MM.1S (cell line): ENCODE results near the gene XPOT.

ENCODE experiments used
- DNase-seq: peaks from one replicate; pipeline ENCODE4 v3.0.0-alpha.2; 2015
- H2AFZ ChIP-seq: fragments of 300-600 bp; sonication (generic); 2 replicates; pipeline ENCODE4 v1.6.0; 2016; ENCODE audit warnings: antibody characterized with exemption, low read length
- H3F3A ChIP-seq: fragments of 300-600 bp; sonication (generic); 2 replicates; pipeline ENCODE4 v1.6.1; 2016; ENCODE audit warnings: mild to moderate bottlenecking, antibody characterized with exemption, low read length, moderate library complexity, mixed read lengths; ENCODE audit not compliant: insufficient read depth
- H3K27ac ChIP-seq: fragments of 300-600 bp; sonication (generic); 2 replicates; pipeline ENCODE4 v1.5.1; 2016; ENCODE audit warnings: mild to moderate bottlenecking, low read length
- H3K27me3 ChIP-seq: fragments of 300-600 bp; sonication (generic); replicated peaks from 2 replicates; pipeline ENCODE4 v1.6.0; 2016; ENCODE audit warnings: low read length; ENCODE audit not compliant: insufficient read depth
- H3K36me3 ChIP-seq: fragments of 300-600 bp; sonication (generic); replicated peaks from 2 replicates; pipeline ENCODE4 v1.6.1; 2016; ENCODE audit warnings: mild to moderate bottlenecking, low read length, mixed read lengths; ENCODE audit not compliant: insufficient read depth
- H3K4me1 ChIP-seq: fragments of 300-600 bp; sonication (generic); 2 replicates; pipeline ENCODE4 v1.6.1; 2016; ENCODE audit warnings: low read length, mixed read lengths
- H3K4me2 ChIP-seq: fragments of 300-600 bp; sonication (generic); 2 replicates; pipeline ENCODE4 v1.6.0; 2016; ENCODE audit warnings: low read depth, low read length
- H3K4me3 ChIP-seq: fragments of 300-600 bp; sonication (generic); 2 replicates; pipeline ENCODE4 v1.5.1; 2016; ENCODE audit warnings: low read length, mixed read lengths
- H3K79me2 ChIP-seq: fragments of 300-600 bp; sonication (generic); 2 replicates; pipeline ENCODE4 v1.6.1; 2016; ENCODE audit warnings: mixed run types, low read length, mixed read lengths
- H3K9ac ChIP-seq: fragments of 300-600 bp; sonication (generic); 2 replicates; pipeline ENCODE4 v1.6.1; 2016; ENCODE audit warnings: low read length, mixed read lengths
- H3K9me2 ChIP-seq: fragments of 300-600 bp; sonication (generic); replicated peaks from 2 replicates; pipeline ENCODE4 v1.6.1; 2016; ENCODE audit warnings: mild to moderate bottlenecking, low read length, mixed read lengths; ENCODE audit not compliant: insufficient read depth
- H3K9me3 ChIP-seq: fragments of 300-600 bp; sonication (generic); replicated peaks from 2 replicates; pipeline ENCODE4 v1.6.1; 2016; ENCODE audit warnings: mild to moderate bottlenecking, low read length, mixed read lengths; ENCODE audit not compliant: insufficient read depth
- H4K20me1 ChIP-seq: fragments of 300-600 bp; sonication (generic); 2 replicates; pipeline ENCODE4 v1.6.1; 2016; ENCODE audit warnings: mild to moderate bottlenecking, low read length, moderate library complexity, mixed read lengths; ENCODE audit not compliant: insufficient read depth
- EZH2 ChIP-seq: fragments of 300-600 bp; sonication (generic); optimal IDR thresholded peaks from 2 replicates; pipeline ENCODE3; 2017; ENCODE audit warnings: low read depth, mild to moderate bottlenecking, antibody characterized with exemption, low read length, mixed read lengths
- EZH2phosphoT487 ChIP-seq: fragments of 300-600 bp; sonication (generic); IDR thresholded peaks from 2 replicates; pipeline ENCODE4 v1.6.1; 2018; ENCODE audit warnings: antibody characterized with exemption, low read length
- TF ChIP-seq, protein P1 (sequence below): fragments of 300-600 bp; sonication (generic); IDR thresholded peaks from 2 replicates; pipeline ENCODE4 v1.5.1; 2016; ENCODE audit warnings: antibody characterized with exemption, low read length, mixed read lengths

XPOT gene

DNA sequence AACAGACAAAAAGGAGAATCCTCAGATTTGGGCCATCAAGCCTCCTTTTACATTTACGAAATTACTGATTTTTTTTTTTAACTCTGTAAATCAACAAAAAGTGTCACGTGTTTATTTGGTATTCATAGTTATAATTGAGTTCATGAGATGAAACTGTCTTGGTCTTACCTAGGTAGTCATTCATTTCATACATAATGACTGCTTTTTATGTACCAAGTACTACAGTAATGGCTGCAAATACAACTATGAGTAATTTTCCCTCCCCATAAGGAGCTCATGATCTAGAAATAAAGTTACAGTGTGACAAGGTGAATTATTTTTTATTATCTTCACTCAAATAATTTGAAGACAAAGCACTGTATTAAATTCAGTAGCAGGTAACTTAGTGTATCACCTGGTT, 41.3 kb downstream of the XPOT start:
- Histone ChIP-seq H3K4me2 (no peak overlapping the region), H3K9me2 (no peaks in the 10 kb centered on the region), H3K27me3 (no peaks in the 10 kb centered on the region), H3K4me3 (no peak overlapping the region), H4K20me1 (no peaks in the 10 kb centered on the region), H3K9ac (no peak overlapping the region), H3K27ac (no peak overlapping the region), H2AFZ (no peak overlapping the region), H3K79me2 (no peaks in the 10 kb centered on the region), H3K36me3 (peaks cover 7% of the 10 kb centered on the region), H3K4me1 (peaks cover 3% of the 10 kb centered on the region; the same call in 1 of the 2 replicates), H3K9me3 (no peaks in the 10 kb centered on the region), H3F3A (peaks cover 6% of the 10 kb centered on the region; the same call in 1 of the 2 replicates)
- TF ChIP-seq, protein P1, sequence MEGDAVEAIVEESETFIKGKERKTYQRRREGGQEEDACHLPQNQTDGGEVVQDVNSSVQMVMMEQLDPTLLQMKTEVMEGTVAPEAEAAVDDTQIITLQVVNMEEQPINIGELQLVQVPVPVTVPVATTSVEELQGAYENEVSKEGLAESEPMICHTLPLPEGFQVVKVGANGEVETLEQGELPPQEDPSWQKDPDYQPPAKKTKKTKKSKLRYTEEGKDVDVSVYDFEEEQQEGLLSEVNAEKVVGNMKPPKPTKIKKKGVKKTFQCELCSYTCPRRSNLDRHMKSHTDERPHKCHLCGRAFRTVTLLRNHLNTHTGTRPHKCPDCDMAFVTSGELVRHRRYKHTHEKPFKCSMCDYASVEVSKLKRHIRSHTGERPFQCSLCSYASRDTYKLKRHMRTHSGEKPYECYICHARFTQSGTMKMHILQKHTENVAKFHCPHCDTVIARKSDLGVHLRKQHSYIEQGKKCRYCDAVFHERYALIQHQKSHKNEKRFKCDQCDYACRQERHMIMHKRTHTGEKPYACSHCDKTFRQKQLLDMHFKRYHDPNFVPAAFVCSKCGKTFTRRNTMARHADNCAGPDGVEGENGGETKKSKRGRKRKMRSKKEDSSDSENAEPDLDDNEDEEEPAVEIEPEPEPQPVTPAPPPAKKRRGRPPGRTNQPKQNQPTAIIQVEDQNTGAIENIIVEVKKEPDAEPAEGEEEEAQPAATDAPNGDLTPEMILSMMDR = no peak
- TF ChIP-seq EZH2phosphoT487 (no peak), EZH2 (no peak)
- DNase-seq = no peak

DNA sequence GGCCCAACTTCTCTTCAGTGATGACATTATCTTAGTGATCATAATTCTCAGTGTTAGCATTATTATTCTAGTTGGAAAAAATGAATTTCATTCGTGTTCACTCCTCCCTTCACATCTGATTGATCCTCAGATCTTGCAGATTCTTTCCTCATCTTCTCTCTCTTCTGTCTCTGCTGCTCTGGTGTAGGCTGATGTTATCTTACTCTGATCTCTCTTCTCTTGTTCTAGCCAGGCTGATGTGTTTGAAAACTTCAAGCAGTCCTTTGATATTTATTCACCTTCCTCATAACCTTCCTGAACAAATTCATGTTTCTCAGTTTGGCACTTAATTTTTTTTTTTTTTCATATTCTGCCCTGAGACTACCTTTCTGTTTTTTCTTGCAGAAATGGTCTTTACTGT, 42.1 kb downstream of the XPOT start:
- TF ChIP-seq EZH2phosphoT487 (no peak), EZH2 (no peak)

DNA sequence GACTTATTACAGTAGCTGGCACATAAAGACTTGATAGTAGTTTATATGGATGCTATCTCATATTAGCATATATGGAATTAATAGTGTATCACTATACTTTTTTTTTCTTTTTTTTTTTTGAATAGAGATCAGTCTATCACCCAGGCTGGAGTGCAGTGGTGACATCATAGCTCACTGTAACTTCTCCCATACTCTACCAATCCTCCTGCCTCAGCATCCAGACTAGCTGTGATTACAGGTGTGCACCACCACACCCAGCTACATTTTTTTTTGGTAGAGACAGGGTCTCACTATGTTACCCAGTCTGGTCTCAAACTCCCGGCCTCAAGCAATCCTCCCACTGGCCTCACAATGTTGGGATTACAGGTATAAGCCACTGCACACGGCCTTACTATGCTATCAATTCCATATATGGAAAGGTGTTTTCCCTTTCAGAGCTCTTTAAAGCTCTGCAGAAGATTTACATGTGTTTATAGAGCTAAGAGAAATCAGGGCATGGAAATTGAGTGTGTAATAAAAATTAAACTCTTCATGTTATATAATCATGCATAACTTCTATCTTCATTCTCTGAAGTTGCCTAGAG, 46.0 kb downstream of the XPOT start:
- DNase-seq = no peak
- Histone ChIP-seq H3K4me3 (no peak overlapping the region), H3K4me2 (peak overlapping the region; percentile 92; the same call in 1 of the 2 replicates), H3K27ac (no peak overlapping the region; the same call in 1 of the 2 replicates), H3K4me1 (peaks cover 13% of the 10 kb centered on the region; the same call in 1 of the 2 replicates), H3K36me3 (peaks cover 7% of the 10 kb centered on the region), H3K9me3 (no peaks in the 10 kb centered on the region), H3F3A (peaks cover 19% of the 10 kb centered on the region; the same call in 1 of the 2 replicates), H3K9me2 (no peaks in the 10 kb centered on the region), H4K20me1 (no peaks in the 10 kb centered on the region), H3K79me2 (peaks cover 40% of the 10 kb centered on the region), H2AFZ (no peak overlapping the region), H3K9ac (no peak overlapping the region), H3K27me3 (no peaks in the 10 kb centered on the region)
- TF ChIP-seq EZH2phosphoT487 = no peak
- TF ChIP-seq EZH2 = no peak
- TF ChIP-seq, protein P1 = no peak

More for the DNA sequence above, 42.1 kb downstream of the XPOT start:
- DNase-seq = no peak
- H3K9ac ChIP-seq = no peak overlapping the region
- no peaks in the 10 kb centered on the region for H3K9me2 ChIP-seq
- no peaks in the 10 kb centered on the region for H3K9me3 ChIP-seq
- H3K27ac ChIP-seq = no peak overlapping the region
- H3K36me3 ChIP-seq = peaks cover 7% of the 10 kb centered on the region
- H3K27me3 ChIP-seq = no peaks in the 10 kb centered on the region
- 0 out of 2 replicates have a peak, but pooled peaks cover 8% of the 10 kb centered on the region for H3K4me1 ChIP-seq
- H4K20me1 ChIP-seq = no peaks in the 10 kb centered on the region
- H3K4me3 ChIP-seq = no peak overlapping the region
- no peak overlapping the region for H3K4me2 ChIP-seq
- H3K79me2 ChIP-seq = peaks cover 3% of the 10 kb centered on the region
- peaks cover 12% of the 10 kb centered on the region; the same call in 1 of the 2 replicates for H3F3A ChIP-seq
- no peak overlapping the region for H2AFZ ChIP-seq
